RWPE1 (cell line): ENCODE results near the gene CFTR.

Experiments
- CTCF ChIA-PET: fragments of 350-600 bp; sonication (Branson Sonifier 250); formaldehyde crosslinking; extraction: SDS; loops from one replicate; lab custom pipeline; 2021; lab: Yijun Ruan, JAX
- POLR2A ChIA-PET: fragments of 400-600 bp; formaldehyde crosslinking; extraction: SDS; loops from one replicate; lab custom pipeline; 2020; ENCODE audit warnings: antibody characterized with exemption; ENCODE audit not compliant: low non-redundant PET; lab: Yijun Ruan, JAX
- DNase-seq: peaks from one replicate; pipeline ENCODE4 v3.0.0; 2012; ENCODE audit warnings: low spot score
- H3K27ac ChIP-seq: fragments of 450-650 bp; 2 replicates; pipeline ENCODE4 v1.5.1; 2017
- TF ChIP-seq, protein P1 (sequence below): fragments of 450-650 bp; conservative IDR thresholded peaks from 2 replicates; pipeline ENCODE4 v1.5.1; 2017; ENCODE audit warnings: low read depth, mild to moderate bottlenecking

The CFTR gene

DNA sequence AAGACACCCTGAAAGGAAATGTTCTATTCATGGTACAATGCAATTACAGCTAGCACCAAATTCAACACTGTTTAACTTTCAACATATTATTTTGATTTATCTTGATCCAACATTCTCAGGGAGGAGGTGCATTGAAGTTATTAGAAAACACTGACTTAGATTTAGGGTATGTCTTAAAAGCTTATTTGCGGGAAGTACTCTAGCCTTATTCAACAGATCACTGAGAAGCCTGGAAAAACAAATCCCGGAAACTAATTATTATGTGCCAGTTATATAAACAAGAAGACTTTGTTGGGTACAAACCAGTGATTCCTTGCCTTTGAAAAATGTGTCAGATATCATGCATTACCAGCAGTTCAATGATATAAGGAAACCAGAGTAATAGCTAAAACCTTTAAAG is 160.1 kb downstream of the CFTR start:
- TF ChIP-seq, protein P1, sequence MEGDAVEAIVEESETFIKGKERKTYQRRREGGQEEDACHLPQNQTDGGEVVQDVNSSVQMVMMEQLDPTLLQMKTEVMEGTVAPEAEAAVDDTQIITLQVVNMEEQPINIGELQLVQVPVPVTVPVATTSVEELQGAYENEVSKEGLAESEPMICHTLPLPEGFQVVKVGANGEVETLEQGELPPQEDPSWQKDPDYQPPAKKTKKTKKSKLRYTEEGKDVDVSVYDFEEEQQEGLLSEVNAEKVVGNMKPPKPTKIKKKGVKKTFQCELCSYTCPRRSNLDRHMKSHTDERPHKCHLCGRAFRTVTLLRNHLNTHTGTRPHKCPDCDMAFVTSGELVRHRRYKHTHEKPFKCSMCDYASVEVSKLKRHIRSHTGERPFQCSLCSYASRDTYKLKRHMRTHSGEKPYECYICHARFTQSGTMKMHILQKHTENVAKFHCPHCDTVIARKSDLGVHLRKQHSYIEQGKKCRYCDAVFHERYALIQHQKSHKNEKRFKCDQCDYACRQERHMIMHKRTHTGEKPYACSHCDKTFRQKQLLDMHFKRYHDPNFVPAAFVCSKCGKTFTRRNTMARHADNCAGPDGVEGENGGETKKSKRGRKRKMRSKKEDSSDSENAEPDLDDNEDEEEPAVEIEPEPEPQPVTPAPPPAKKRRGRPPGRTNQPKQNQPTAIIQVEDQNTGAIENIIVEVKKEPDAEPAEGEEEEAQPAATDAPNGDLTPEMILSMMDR = no peak
- POLR2A ChIA-PET = no interaction called here
- no peak overlapping the region for H3K27ac ChIP-seq
- CTCF ChIA-PET = interaction anchor here (0.6 kb wide), 1 partner anchor 514 kb away, joined by 5 read pairs; no protein-coding TSS in a partner anchor
- DNase-seq = no peak

DNA sequence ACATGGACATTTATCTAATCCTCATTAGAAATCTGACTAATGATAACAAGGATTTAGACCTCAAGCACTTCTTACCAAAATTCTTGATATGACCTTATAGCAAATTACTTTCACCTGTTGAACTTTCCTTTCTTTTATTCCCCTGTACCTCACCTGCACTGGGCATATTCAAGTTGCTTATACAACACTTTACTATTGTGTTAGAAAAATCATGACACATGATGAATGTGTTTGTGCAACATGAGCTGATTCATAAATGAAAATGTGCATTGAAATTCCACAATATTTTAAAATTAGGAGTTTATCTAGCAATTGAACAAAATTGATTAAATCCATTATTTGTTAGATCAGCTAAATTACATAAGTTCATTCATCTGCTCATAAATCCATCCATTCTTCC is 160.6 kb downstream of the CFTR start:
- DNase-seq = no peak
- H3K27ac ChIP-seq = no peak overlapping the region
- CTCF ChIA-PET = interaction anchor here (0.6 kb wide), 1 partner anchor 513 kb away, joined by 5 read pairs; no protein-coding TSS in a partner anchor
- POLR2A ChIA-PET = no interaction called here
- TF ChIP-seq, protein P1 = no peak

DNA sequence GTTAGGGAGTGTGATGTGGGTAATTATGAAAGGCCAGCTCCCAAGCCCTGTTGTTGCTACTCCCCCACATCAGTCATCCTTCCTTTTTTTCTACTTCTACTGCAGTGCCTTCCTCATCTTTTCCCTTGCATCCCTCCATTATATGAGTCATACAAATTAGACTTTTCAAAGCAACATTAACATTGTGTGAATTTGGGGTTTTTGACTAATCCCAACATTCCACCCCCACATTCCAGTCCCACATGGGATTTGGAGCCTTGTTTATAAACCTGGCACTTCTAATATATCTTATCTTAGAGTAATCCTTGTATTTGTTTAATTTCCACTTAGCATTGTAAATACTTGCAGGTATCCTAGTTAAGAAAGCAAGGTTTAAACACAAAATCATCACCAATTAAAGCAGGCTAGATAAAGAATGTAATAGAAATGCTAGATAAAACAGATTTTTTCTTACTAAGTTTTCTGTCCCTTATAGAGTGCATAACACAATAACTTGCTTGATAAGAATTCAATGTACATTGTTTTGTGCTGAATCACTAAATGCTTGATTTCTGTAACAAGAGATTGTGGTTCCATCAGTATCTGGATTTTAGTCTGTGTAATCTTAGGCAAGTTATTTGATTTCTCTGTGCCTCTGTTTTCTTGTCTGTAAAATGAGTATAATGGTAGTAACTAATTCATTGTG is 165.8 kb downstream of the CFTR start:
- no peak overlapping the region for H3K27ac ChIP-seq
- DNase-seq = no peak
- POLR2A ChIA-PET = no interaction called here
- TF ChIP-seq, protein P1 = no peak
- CTCF ChIA-PET = interaction anchor here (0.7 kb wide), 1 partner anchor 23 kb away, joined by 6 read pairs; no protein-coding TSS in a partner anchor

DNA sequence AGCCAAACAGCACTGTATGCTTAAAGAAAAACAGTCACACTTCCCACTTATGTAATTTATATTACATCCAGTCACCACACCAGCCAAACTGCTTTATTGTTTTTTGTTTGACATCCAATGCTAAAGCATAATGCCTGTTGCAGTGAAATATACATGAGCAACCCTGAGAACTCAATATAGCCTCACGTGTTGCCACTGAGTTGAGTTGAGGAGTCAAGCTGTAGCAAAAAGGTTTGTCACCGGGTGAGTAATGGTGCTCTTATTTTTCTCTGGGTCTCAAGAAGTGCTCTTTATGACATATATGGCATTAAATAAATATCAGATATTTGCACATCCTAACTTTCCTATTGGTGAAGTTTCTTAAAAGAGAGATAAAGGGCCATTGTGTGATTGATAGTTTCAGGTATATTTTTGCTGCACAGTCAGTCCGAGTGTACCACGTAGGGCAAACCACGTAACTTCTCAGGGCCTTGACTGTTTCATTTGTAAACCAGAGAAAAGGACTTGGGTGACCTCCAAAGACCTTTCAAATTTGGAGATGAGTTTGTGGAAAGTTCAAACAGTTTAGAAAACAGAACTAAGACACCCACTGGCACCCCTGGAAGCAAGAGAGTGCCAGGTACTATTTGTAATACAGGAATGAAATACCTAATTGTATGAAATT is 168.5 kb downstream of the CFTR start:
- TF ChIP-seq, protein P1 = no peak
- DNase-seq = no peak
- ChIA-PET CTCF (no interaction called here), POLR2A (no interaction called here)
- H3K27ac ChIP-seq = no peak overlapping the region

DNA sequence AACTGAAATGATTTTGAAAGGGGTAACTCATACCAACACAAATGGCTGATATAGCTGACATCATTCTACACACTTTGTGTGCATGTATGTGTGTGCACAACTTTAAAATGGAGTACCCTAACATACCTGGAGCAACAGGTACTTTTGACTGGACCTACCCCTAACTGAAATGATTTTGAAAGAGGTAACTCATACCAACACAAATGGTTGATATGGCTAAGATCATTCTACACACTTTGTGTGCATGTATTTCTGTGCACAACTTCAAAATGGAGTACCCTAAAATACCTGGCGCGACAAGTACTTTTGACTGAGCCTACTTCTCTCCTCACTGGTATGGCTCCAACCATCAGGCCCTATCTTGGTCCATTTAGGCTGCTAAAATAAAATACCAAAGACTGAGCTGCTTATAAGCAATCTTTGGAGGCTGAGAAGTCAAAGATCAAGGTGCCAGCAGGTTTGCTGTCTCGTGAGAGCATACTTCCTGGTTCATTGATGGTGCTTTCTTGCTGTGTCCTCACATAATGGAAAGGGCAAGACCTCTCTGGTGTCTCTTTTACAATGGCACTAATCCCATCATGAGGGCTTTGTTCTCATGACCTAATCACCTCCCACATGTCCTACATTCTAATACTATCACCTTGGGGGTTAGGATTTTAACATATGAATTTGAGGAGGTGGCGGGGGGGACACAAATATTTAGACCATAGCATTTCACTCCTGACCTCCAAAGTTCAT is 173.3 kb downstream of the CFTR start:
- DNase-seq = no peak
- TF ChIP-seq, protein P1 = no peak
- no peak overlapping the region for H3K27ac ChIP-seq
- CTCF ChIA-PET = no interaction called here
- POLR2A ChIA-PET = no interaction called here

DNA sequence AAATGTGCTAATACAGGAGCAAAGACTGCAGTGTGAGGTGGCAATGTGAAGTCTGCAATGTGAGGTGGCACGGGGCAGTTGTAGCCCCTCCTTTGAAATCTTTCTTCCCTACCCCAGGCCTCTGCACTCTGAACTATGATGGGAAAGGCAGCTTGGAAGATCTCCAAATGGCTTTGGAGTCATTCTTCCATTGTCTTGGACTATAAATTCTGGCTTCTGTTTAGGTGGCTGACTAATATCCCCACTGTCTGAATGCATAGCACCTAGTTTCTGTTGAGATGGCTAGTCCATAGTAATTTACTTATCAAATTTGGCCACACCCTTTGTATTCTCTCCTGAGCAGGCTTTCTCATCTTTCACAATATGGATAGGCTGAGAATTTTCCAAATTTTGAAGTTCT is 175.0 kb downstream of the CFTR start:
- no peak for DNase-seq
- TF ChIP-seq, protein P1 = no peak
- no peak overlapping the region for H3K27ac ChIP-seq
- CTCF ChIA-PET = no interaction called here
- POLR2A ChIA-PET = no interaction called here
